Duodenal mucosa (tissue), 2 donors: ENCODE measurements around the gene RASAL2.

Experiments used
- H3K27ac ChIP-seq: one replicate; pipeline ENCODE4 v1.7.0; 2013; ENCODE audit warnings: low read depth, low read length
- H3K27me3 ChIP-seq, 2 donors: one replicate each; pipeline ENCODE4 v1.7.0; 2013; ENCODE audit warnings: low read length in 2 of 2, control low read depth in 1 of 2; ENCODE audit not compliant: insufficient read depth in 2 of 2, control insufficient read depth in 1 of 2
- H3K36me3 ChIP-seq, 2 donors: one replicate each; pipeline ENCODE4 v1.7.0; 2013; ENCODE audit warnings: low read length in 2 of 2, control low read depth in 1 of 2; ENCODE audit not compliant: insufficient read depth in 2 of 2, control insufficient read depth in 1 of 2
- H3K4me1 ChIP-seq, 2 donors: one replicate each; pipeline ENCODE4 v1.7.0; 2013; ENCODE audit warnings: low read length in 2 of 2, control low read depth in 1 of 2; ENCODE audit not compliant: insufficient read depth in 2 of 2, control insufficient read depth in 1 of 2
- H3K4me3 ChIP-seq, 2 donors: one replicate each; pipeline ENCODE4 v1.7.0; 2013; ENCODE audit warnings: low read length in 2 of 2, low read depth in 1 of 2
- H3K9ac ChIP-seq, 2 donors: one replicate each; pipeline ENCODE4 v1.7.0; 2013; ENCODE audit warnings: low read length in 2 of 2, low read depth in 1 of 2
- H3K9me3 ChIP-seq, 2 donors: one replicate each; pipeline ENCODE4 v1.7.0; 2013; ENCODE audit warnings: low read length in 2 of 2, control low read depth in 1 of 2; ENCODE audit not compliant: control insufficient read depth in 1 of 2

The RASAL2 gene

GRCh38 chr1:178150610-178151009 is 56.7 kb downstream of the RASAL2 start:
- H3K27me3 ChIP-seq, result no peaks in the 10 kb centered on the region
- no peaks in the 10 kb centered on the region for H3K4me1 ChIP-seq
- no peaks in the 10 kb centered on the region for H3K36me3 ChIP-seq
- H3K9ac ChIP-seq, result no peak overlapping the region
- H3K4me3 ChIP-seq, result no peak overlapping the region
- no peak overlapping the region for H3K27ac ChIP-seq
- no peaks in the 10 kb centered on the region for H3K9me3 ChIP-seq

DNA sequence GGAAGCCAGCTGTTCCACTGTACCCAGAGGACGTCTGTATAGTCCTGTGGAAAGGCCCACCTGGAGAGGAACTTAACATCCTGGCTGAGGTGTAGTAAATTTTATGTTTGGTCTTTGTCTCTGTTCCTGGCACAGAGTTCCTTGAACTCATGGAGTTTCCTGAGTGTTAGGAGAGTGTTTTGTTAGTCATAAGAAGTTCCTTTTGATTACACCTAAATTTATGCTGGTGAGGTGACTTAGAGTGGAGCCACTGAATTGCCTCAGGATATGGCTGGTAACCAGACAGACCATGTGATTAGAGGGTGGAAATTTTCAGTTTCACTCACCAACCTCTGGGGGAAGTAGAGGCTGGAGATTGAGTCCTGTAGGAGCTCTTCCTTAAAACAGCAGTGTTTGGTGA is 57.9 kb downstream of the RASAL2 start:
- Histone ChIP-seq H3K27ac (no peak overlapping the region), H3K9ac (no peak overlapping the region), H3K4me1 (no peaks in the 10 kb centered on the region), H3K36me3 (no peaks in the 10 kb centered on the region), H3K4me3 (no peak overlapping the region), H3K27me3 (no peaks in the 10 kb centered on the region), H3K9me3 (no peaks in the 10 kb centered on the region)

DNA sequence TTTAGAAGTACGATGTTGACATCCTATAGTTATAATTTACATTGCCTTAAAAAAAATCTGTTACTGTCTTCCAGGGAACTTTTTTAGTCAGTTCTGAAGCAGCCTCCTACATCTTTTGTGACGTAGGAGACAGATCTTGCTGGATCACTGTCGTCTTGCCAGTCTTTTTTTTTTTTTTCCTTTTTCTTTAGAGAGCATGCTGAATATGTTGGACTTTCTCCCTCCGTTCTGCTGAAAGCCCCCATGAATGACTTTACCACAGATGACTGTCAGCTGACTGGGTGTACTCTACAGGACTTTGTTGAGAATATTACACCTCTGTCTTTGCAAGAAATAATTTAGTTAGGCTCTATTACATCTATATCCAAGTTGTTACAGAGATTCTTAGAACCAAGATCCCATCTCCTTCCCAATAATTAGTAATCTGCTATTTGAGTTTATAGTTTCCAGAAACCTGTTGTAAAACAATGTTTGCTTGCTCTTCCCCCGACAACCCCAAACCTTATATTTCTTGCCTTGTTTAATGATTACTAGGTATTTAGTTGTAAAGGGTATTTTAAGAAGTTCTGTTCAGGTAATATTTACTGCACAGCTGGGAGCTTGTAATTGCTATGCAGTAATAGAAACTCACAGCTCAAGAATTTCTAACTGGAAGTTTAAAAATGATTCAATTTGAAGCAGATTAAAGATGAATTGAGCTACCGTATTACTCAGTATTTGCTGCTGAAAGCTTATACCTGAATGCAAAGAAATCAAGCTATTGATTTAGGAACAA is 61.8 kb downstream of the RASAL2 start:
- Histone ChIP-seq H3K9ac (no peak overlapping the region), H3K4me1 (no peaks in the 10 kb centered on the region)

GRCh38 chr1:178160736-178161475 is 67.0 kb downstream of the RASAL2 start:
- Histone ChIP-seq H3K9ac (no peak overlapping the region), H3K9me3 (no peaks in the 10 kb centered on the region), H3K27me3 (no peaks in the 10 kb centered on the region), H3K27ac (no peak overlapping the region), H3K4me3 (no peak overlapping the region), H3K36me3 (no peaks in the 10 kb centered on the region), H3K4me1 (no peaks in the 10 kb centered on the region)

More for the DNA sequence above, 61.8 kb downstream of the RASAL2 start:
- H3K4me3 ChIP-seq, result no peak overlapping the region
- H3K36me3 ChIP-seq, result no peaks in the 10 kb centered on the region
- H3K9me3 ChIP-seq, result no peaks in the 10 kb centered on the region
- no peak overlapping the region for H3K27ac ChIP-seq
- H3K27me3 ChIP-seq, result no peaks in the 10 kb centered on the region

DNA sequence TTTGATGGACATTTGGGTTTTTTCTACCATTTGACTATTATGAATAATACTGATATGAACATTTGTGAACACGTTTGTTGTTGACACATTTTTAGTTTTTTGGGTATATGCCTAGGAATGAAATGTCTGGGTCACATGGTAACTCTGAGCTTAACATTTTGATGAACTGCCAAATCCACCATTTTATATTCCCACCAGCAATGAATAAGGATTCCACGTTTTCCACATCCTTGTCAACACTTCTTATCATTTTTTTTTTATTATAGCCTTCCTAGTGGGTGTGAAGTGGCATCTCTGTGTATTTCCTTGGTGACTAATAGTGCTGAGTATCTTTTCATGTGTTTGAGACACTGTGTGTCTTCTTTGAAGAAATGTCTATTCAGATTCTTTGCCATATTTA is 67.6 kb downstream of the RASAL2 start:
- no peaks in the 10 kb centered on the region for H3K36me3 ChIP-seq
- no peaks in the 10 kb centered on the region for H3K4me1 ChIP-seq
- no peaks in the 10 kb centered on the region for H3K27me3 ChIP-seq
- H3K4me3 ChIP-seq, result no peak overlapping the region
- no peaks in the 10 kb centered on the region for H3K9me3 ChIP-seq
- no peak overlapping the region for H3K27ac ChIP-seq
- H3K9ac ChIP-seq, result no peak overlapping the region

GRCh38 chr1:178165196-178165595 is 71.3 kb downstream of the RASAL2 start:
- Histone ChIP-seq H3K4me3 (no peak overlapping the region), H3K4me1 (no peaks in the 10 kb centered on the region), H3K27me3 (no peaks in the 10 kb centered on the region), H3K36me3 (no peaks in the 10 kb centered on the region), H3K9ac (no peak overlapping the region), H3K27ac (no peak overlapping the region), H3K9me3 (no peaks in the 10 kb centered on the region)

DNA sequence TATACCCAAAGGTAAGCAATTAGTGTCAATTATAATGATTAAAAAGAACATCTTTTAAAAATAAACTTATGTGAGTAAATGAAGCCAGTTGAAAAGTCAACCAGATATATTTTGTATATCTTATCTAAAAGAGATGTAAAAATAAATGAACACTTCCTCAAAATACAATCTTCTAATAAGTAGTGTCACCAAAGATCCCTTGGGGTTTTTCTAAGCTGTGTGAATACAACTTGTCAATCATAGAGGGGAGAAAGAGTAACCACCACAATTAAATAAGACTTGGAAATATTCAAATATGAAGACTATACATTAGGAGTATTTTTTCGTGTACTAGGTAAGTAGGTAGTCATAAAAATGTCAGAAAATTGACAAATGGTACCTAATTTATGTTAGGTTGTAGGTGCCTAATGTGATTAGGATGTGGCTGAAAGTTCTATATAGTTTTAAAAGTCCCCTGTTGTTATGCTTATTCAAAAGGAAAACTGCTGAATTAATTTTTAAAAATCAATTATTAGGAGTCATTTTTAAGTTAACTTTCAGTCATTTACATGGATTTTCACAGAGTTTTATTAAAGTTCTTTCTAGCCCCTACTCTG is 72.6 kb downstream of the RASAL2 start:
- Histone ChIP-seq H3K27me3 (no peaks in the 10 kb centered on the region), H3K27ac (no peak overlapping the region), H3K4me3 (no peak overlapping the region), H3K9me3 (no peaks in the 10 kb centered on the region), H3K36me3 (no peaks in the 10 kb centered on the region), H3K9ac (no peak overlapping the region), H3K4me1 (no peaks in the 10 kb centered on the region)

DNA sequence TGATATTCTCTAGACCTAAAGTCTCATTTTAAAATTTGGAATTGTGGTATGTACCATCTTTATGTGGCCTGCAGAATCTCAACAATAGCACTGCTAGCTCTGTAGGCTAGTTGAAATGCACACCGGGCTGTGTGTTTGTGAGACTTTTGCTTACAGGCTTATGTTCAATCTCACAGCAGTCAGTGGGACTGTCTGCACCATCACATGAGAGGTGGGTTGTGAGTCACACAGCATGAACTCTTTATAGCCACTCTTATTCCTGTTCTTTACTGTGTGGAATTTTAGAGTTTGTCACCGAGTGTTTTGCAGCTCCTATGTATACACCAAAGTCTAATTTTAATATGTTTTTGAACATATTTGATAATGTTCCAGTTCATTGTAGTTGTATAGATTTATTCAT is 74.6 kb downstream of the RASAL2 start:
- Histone ChIP-seq H3K9me3 (no peaks in the 10 kb centered on the region), H3K27me3 (no peaks in the 10 kb centered on the region), H3K36me3 (no peaks in the 10 kb centered on the region), H3K9ac (no peak overlapping the region), H3K4me1 (no peaks in the 10 kb centered on the region), H3K27ac (no peak overlapping the region), H3K4me3 (no peak overlapping the region)

GRCh38 chr1:178169649-178170048 is 75.7 kb downstream of the RASAL2 start:
- Histone ChIP-seq H3K4me3 (no peak overlapping the region), H3K4me1 (peaks cover 5% of the 10 kb centered on the region in 2 donors), H3K9me3 (no peaks in the 10 kb centered on the region), H3K27ac (no peak overlapping the region), H3K27me3 (no peaks in the 10 kb centered on the region), H3K36me3 (no peaks in the 10 kb centered on the region), H3K9ac (no peak overlapping the region)

DNA sequence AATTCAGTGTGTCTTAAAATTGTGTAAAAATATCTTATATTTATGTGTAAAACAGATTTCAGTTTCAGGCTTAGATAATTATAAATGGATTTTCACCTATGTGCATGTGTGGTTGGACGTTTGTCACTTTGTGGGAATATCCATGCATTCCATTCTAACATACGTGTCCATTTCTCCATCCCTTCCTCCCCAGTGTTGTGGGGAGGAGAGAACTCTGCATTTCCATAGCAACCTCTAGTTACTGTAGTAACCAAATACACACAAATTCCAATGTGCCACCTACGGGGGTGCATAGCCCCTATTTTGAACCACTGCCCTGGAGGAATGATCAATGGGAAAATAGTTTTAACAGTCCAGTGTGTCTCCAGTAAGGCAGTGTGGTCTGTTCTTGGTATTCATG is 79.0 kb downstream of the RASAL2 start:
- H3K36me3 ChIP-seq, result no peaks in the 10 kb centered on the region

More for the DNA sequence above, 79.0 kb downstream of the RASAL2 start:
- Histone ChIP-seq H3K9me3 (no peaks in the 10 kb centered on the region), H3K4me1 (peaks cover 6 to 8% of the 10 kb centered on the region in 2 donors), H3K27ac (no peak overlapping the region), H3K9ac (no peak overlapping the region), H3K4me3 (no peak overlapping the region), H3K27me3 (no peaks in the 10 kb centered on the region)
